WI38 (cell line): Measurements from ENCODE around the gene TTLL4.
A peak's percentile ranks its signal among the peaks of the same experiment; 100 is the strongest.

Experiments used
- H3K4me3 ChIP-seq: 2 replicates; pipeline ENCODE4 v1.5.1; 2011; ENCODE audit warnings: low read depth, mild to moderate bottlenecking, control low read depth, low read length
- TF ChIP-seq, protein P1 (sequence below): IDR thresholded peaks from 2 replicates; pipeline ENCODE4 v1.5.1; 2012; ENCODE audit warnings: low read depth, mild to moderate bottlenecking, control low read depth, low read length

The TTLL4 gene

GRCh38 chr2:218698885-218699284, 11.8 kb upstream of the TTLL4 start:
- TF ChIP-seq, protein P1, sequence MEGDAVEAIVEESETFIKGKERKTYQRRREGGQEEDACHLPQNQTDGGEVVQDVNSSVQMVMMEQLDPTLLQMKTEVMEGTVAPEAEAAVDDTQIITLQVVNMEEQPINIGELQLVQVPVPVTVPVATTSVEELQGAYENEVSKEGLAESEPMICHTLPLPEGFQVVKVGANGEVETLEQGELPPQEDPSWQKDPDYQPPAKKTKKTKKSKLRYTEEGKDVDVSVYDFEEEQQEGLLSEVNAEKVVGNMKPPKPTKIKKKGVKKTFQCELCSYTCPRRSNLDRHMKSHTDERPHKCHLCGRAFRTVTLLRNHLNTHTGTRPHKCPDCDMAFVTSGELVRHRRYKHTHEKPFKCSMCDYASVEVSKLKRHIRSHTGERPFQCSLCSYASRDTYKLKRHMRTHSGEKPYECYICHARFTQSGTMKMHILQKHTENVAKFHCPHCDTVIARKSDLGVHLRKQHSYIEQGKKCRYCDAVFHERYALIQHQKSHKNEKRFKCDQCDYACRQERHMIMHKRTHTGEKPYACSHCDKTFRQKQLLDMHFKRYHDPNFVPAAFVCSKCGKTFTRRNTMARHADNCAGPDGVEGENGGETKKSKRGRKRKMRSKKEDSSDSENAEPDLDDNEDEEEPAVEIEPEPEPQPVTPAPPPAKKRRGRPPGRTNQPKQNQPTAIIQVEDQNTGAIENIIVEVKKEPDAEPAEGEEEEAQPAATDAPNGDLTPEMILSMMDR, result no peak

DNA sequence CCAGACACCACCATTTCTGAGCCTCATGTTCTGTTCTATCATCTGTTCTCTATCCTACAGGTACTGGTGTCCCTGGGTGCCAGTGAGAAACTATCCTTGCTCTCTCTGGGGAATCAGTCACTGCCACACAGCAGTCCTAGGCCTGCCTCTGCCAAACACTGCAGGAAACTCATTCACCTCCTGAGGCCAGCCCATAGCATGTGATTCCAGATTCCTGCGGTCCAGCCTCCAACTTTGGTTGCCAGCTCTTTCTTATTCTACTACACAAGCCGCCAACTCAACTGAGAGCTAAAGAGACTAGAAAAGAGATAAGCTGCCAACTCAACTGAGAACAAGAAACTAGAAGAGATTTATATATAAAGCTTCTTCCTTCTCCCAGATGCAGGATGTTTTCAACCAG, 8.8 kb upstream of the TTLL4 start:
- no peak overlapping the region for H3K4me3 ChIP-seq
- TF ChIP-seq, protein P1, result no peak

More at GRCh38 chr2:218698885-218699284, 11.8 kb upstream of the TTLL4 start:
- no peak overlapping the region for H3K4me3 ChIP-seq

DNA sequence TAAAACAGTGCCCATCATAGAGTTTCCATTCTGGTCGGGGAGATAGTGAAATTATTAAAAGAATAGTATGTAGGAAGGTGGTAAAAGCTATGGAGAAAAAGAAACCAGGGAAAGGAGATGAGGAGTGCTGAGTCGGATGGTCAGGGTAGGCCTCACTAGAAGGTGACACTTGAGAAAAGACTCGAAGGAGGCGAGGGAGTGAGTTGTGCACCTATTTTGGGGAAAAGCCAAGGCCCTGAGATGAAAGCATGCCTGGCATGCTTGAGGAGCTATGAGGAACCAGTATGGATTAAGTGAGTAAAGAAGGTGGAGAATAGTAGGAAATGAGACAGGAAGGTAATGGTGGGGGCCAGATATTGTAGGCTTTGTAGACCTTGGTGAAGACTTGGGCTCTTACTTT, 7.3 kb upstream of the TTLL4 start:
- TF ChIP-seq, protein P1, result no peak

GRCh38 chr2:218708086-218708485, 2.5 kb upstream of the TTLL4 start:
- H3K4me3 ChIP-seq, result no peak overlapping the region
- TF ChIP-seq, protein P1, result no peak

More for the DNA sequence above, 7.3 kb upstream of the TTLL4 start:
- H3K4me3 ChIP-seq, result no peak overlapping the region

GRCh38 chr2:218709908-218710307, 727 bp upstream of the TTLL4 start:
- no peak overlapping the region for H3K4me3 ChIP-seq
- TF ChIP-seq, protein P1, result no peak

GRCh38 chr2:218710334-218710686, 325 bp upstream of the TTLL4 start:
- TF ChIP-seq, protein P1, result no peak
- H3K4me3 ChIP-seq, result no peak overlapping the region

DNA sequence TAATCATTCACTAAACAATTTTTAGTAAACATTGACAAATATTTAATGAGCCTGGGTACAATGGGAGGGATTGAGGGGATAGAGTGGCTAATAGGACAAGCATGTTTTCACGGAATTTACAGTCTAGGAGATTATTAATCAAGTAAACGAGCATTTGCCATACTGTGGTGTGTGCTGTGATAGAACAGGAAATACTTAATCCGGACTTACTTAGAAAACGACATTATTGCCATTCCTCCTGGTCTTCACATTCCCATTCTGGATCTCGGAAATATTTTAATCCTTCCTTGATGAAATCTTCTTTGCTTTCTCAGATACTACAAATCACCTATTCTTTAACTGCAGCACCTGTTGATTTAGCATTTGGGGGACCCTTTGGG, 905 bp downstream of the TTLL4 start:
- peak overlapping the region; percentile 92 for H3K4me3 ChIP-seq
- TF ChIP-seq, protein P1, result no peak
